HEK293 (cell line): Measurements from ENCODE around the gene LIME1.

Experiments
- CTCF ChIA-PET: fragments of 350-600 bp; formaldehyde crosslinking; extraction: SDS; loops from one replicate; lab custom pipeline; 2021; ENCODE audit warnings: antibody characterized with exemption; lab: Yijun Ruan, JAX
- POLR2A ChIA-PET: fragments of 300-600 bp; formaldehyde crosslinking; extraction: SDS; loops from one replicate; lab custom pipeline; 2020; ENCODE audit warnings: antibody characterized with exemption, inconsistent platforms; lab: Yijun Ruan, JAX
- H3K27ac ChIP-seq: fragments of 200-500 bp; sonication (Bioruptor generic); 2 replicates; pipeline ENCODE4 v1.5.1; 2014; ENCODE audit warnings: low read depth, low read length, control low read depth, inconsistent platforms; ENCODE audit errors: extremely low read depth
- H3K36me3 ChIP-seq, 2 experiments: fragments of 200-500 bp in 1 of 2; sonication (Bioruptor generic) in 1 of 2; 1 replicate in 1 of 2; 2 replicates in 1 of 2; pipeline ENCODE4 v1.5.1; 2014 to 2017; ENCODE audit warnings: inconsistent platforms in 2 of 2, low read length in 2 of 2; ENCODE audit not compliant: control insufficient read depth in 2 of 2, insufficient read depth in 1 of 2
- H3K4me1 ChIP-seq: fragments of 200-500 bp; sonication (Bioruptor generic); 2 replicates; pipeline ENCODE4 v1.5.1; 2014; ENCODE audit warnings: mild to moderate bottlenecking, low read length, inconsistent platforms; ENCODE audit not compliant: control insufficient read depth, insufficient read depth
- H3K4me3 ChIP-seq: 2 replicates; pipeline ENCODE4 v1.5.1; 2011; ENCODE audit warnings: low read depth, mild to moderate bottlenecking, control low read depth, low read length, moderate library complexity
- H3K9me3 ChIP-seq: fragments of 200-500 bp; sonication (Bioruptor generic); 2 replicates; pipeline ENCODE4 v1.5.1; 2014; ENCODE audit warnings: low read depth, low read length, inconsistent platforms; ENCODE audit not compliant: control insufficient read depth, insufficient read depth
- BCL11A ChIP-seq: fragments of 450-650 bp; formaldehyde crosslinking; IDR thresholded peaks from 2 replicates; pipeline ENCODE4 v1.5.1; 2016; ENCODE audit warnings: low read depth, missing biosample characterization, missing genetic modification characterization
- BCL11B ChIP-seq: fragments of 450-650 bp; formaldehyde crosslinking; IDR thresholded peaks from 2 replicates; pipeline ENCODE4 v1.5.1; 2016; ENCODE audit warnings: low read depth, missing biosample characterization, missing genetic modification characterization
- GLIS1 ChIP-seq: fragments of 450-650 bp; formaldehyde crosslinking; IDR thresholded peaks from 2 replicates; pipeline ENCODE4 v1.5.1; 2016; ENCODE audit warnings: missing biosample characterization, missing genetic modification characterization
- KLF8 ChIP-seq: fragments of 450-650 bp; formaldehyde crosslinking; IDR thresholded peaks from 2 replicates; pipeline ENCODE4 v1.5.1; 2016; ENCODE audit warnings: missing biosample characterization, missing genetic modification characterization
- MZF1 ChIP-seq: fragments of 450-650 bp; formaldehyde crosslinking; IDR thresholded peaks from 2 replicates; pipeline ENCODE4 v1.5.1; 2017; ENCODE audit warnings: missing biosample characterization, missing genetic modification characterization, borderline replicate concordance
- OVOL3 ChIP-seq: fragments of 450-650 bp; formaldehyde crosslinking; IDR thresholded peaks from 2 replicates; pipeline ENCODE4 v1.5.1; 2016; ENCODE audit warnings: missing biosample characterization, missing genetic modification characterization
- ZBTB7A ChIP-seq: fragments of 450-650 bp; formaldehyde crosslinking; IDR thresholded peaks from 2 replicates; pipeline ENCODE4 v1.5.1; 2016; ENCODE audit warnings: low read depth, missing biosample characterization, missing genetic modification characterization
- ZFP41 ChIP-seq: fragments of 450-650 bp; formaldehyde crosslinking; IDR thresholded peaks from 2 replicates; pipeline ENCODE4 v1.5.1; 2016; ENCODE audit warnings: missing biosample characterization, missing genetic modification characterization, borderline replicate concordance
- ZIC2 ChIP-seq: fragments of 450-650 bp; formaldehyde crosslinking; IDR thresholded peaks from 2 replicates; pipeline ENCODE4 v1.5.1; 2016; ENCODE audit warnings: missing biosample characterization, missing genetic modification characterization
- ZNF121 ChIP-seq: fragments of 450-650 bp; formaldehyde crosslinking; IDR thresholded peaks from 2 replicates; pipeline ENCODE4 v1.5.1; 2016; ENCODE audit warnings: missing biosample characterization, missing genetic modification characterization
- ZNF138 ChIP-seq: fragments of 450-650 bp; formaldehyde crosslinking; IDR thresholded peaks from 2 replicates; pipeline ENCODE4 v1.5.1; 2016; ENCODE audit warnings: missing biosample characterization, missing genetic modification characterization, borderline replicate concordance
- ZNF23 ChIP-seq: fragments of 450-650 bp; formaldehyde crosslinking; IDR thresholded peaks from 2 replicates; pipeline ENCODE4 v1.5.1; 2016; ENCODE audit warnings: missing biosample characterization, missing genetic modification characterization, borderline replicate concordance
- ZNF423 ChIP-seq: fragments of 450-650 bp; formaldehyde crosslinking; IDR thresholded peaks from 2 replicates; pipeline ENCODE4 v1.5.1; 2016; ENCODE audit warnings: missing biosample characterization, missing genetic modification characterization
- ZNF433 ChIP-seq: fragments of 450-650 bp; formaldehyde crosslinking; IDR thresholded peaks from 2 replicates; pipeline ENCODE4 v1.5.1; 2016; ENCODE audit warnings: missing biosample characterization, missing genetic modification characterization, low read depth
- ZNF621 ChIP-seq: fragments of 450-650 bp; formaldehyde crosslinking; IDR thresholded peaks from 2 replicates; pipeline ENCODE4 v1.5.1; 2017; ENCODE audit warnings: missing biosample characterization, missing genetic modification characterization
- ZNF624 ChIP-seq: fragments of 450-650 bp; formaldehyde crosslinking; IDR thresholded peaks from 2 replicates; pipeline ENCODE4 v1.5.1; 2017; ENCODE audit warnings: missing biosample characterization, missing genetic modification characterization
- ZNF785 ChIP-seq: fragments of 450-650 bp; formaldehyde crosslinking; IDR thresholded peaks from 2 replicates; pipeline ENCODE4 v1.5.1; 2016; ENCODE audit warnings: missing biosample characterization, missing genetic modification characterization
- ZNF843 ChIP-seq: fragments of 450-650 bp; formaldehyde crosslinking; IDR thresholded peaks from 2 replicates; pipeline ENCODE4 v1.5.1; 2016; ENCODE audit warnings: missing biosample characterization, missing genetic modification characterization
- TF ChIP-seq, protein P1 (sequence below): fragments of 450-650 bp; formaldehyde crosslinking; conservative IDR thresholded peaks from 2 replicates; pipeline ENCODE4 v1.5.1; 2016; ENCODE audit warnings: low read depth, missing biosample characterization, missing genetic modification characterization
- TF ChIP-seq, protein P2 (sequence below): fragments of 450-650 bp; formaldehyde crosslinking; IDR thresholded peaks from 2 replicates; pipeline ENCODE4 v1.5.1; 2016; ENCODE audit warnings: missing biosample characterization, missing genetic modification characterization
- TF ChIP-seq, protein P3 (sequence below): IDR thresholded peaks from 2 replicates; pipeline ENCODE4 v1.6.1; 2011; ENCODE audit warnings: mild to moderate bottlenecking, low read depth, low read length, borderline replicate concordance
- TF ChIP-seq, protein P4 (sequence below): fragments of 450-650 bp; formaldehyde crosslinking; IDR thresholded peaks from 2 replicates; pipeline ENCODE4 v1.5.1; 2017; ENCODE audit warnings: missing biosample characterization, mild to moderate bottlenecking, missing genetic modification characterization, moderate library complexity
- TF ChIP-seq, protein P5 (sequence below): fragments of 450-650 bp; formaldehyde crosslinking; IDR thresholded peaks from 2 replicates; pipeline ENCODE4 v1.5.1; 2016; ENCODE audit warnings: missing biosample characterization, missing genetic modification characterization

Gene LIME1

DNA sequence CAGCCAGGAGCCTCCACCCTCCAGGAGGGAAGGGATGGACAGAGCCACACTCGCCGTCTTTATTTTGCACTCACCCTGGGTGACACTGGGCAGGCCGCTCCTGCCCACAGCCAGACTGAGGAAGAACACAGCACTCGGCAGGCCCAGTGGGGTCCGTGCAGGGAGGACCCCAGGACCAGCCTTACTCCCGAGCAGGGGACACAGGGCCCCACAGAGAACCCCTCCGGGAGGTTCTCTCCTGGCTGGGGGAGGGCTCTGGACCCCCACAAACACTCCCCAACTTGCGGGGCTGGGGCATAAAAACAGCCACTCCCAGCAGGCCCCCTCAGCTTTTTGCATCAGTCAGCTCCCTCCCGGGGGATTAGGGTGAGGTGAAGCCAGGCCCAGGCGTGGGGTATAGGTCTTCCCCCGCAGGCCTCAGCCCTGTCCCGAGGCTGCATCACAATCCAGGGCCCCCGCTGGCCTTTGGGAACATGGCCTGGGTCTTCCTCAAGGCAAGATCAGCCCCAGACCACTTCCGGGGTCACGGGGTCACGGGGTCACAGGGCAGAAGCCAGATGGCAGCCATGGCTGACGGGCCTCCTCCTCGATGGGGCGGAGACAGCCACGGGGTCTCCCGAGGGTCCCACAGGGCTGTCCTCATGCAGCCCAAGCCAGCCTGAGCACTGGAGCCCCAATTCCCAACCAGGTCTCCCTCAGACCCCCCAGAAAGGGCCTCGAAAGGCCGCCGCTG, 36.8 kb upstream of the LIME1 start:
- Histone ChIP-seq H3K4me1 (no peaks in the 10 kb centered on the region), H3K27ac (no peak overlapping the region), H3K36me3 (peaks cover 0 to 32% of the 10 kb centered on the region in 2 experiments; a peak in 1 of 3 replicates), H3K9me3 (no peaks in the 10 kb centered on the region), H3K4me3 (no peak overlapping the region)
- CTCF ChIA-PET, result interaction anchor here (0.6 to 1.1 kb wide), 2 partner anchors 162 to 272 kb away, joined by 3 read pairs; no protein-coding TSS in a partner anchor
- POLR2A ChIA-PET, result interaction anchor here (1.8 to 2.3 kb wide), 2 partner anchors 9 to 17 kb away, joined by 8 to 9 read pairs; partner anchors contain the start of genes ARFRP1 and ZGPAT
- TF ChIP-seq, protein P1, sequence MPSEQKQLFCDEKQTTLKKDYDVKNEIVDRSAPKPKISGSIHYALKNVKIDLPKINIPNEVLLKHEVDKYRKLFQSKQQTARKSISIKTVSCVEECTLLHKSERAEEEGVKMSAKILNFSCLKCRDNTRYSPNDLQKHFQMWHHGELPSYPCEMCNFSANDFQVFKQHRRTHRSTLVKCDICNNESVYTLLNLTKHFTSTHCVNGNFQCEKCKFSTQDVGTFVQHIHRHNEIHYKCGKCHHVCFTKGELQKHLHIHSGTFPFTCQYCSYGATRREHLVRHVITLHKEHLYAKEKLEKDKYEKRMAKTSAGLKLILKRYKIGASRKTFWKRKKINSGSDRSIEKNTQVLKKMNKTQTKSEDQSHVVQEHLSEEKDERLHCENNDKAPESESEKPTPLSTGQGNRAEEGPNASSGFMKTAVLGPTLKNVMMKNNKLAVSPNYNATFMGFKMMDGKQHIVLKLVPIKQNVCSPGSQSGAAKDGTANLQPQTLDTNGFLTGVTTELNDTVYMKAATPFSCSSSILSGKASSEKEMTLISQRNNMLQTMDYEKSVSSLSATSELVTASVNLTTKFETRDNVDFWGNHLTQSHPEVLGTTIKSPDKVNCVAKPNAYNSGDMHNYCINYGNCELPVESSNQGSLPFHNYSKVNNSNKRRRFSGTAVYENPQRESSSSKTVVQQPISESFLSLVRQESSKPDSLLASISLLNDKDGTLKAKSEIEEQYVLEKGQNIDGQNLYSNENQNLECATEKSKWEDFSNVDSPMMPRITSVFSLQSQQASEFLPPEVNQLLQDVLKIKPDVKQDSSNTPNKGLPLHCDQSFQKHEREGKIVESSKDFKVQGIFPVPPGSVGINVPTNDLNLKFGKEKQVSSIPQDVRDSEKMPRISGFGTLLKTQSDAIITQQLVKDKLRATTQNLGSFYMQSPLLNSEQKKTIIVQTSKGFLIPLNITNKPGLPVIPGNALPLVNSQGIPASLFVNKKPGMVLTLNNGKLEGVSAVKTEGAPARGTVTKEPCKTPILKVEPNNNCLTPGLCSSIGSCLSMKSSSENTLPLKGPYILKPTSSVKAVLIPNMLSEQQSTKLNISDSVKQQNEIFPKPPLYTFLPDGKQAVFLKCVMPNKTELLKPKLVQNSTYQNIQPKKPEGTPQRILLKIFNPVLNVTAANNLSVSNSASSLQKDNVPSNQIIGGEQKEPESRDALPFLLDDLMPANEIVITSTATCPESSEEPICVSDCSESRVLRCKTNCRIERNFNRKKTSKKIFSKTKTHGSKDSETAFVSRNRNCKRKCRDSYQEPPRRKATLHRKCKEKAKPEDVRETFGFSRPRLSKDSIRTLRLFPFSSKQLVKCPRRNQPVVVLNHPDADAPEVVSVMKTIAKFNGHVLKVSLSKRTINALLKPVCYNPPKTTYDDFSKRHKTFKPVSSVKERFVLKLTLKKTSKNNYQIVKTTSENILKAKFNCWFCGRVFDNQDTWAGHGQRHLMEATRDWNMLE, result no peak
- TF ChIP-seq MZF1, result no peak
- TF ChIP-seq ZNF621 (tag by site-specific recombination), result no peak
- TF ChIP-seq, protein P2, sequence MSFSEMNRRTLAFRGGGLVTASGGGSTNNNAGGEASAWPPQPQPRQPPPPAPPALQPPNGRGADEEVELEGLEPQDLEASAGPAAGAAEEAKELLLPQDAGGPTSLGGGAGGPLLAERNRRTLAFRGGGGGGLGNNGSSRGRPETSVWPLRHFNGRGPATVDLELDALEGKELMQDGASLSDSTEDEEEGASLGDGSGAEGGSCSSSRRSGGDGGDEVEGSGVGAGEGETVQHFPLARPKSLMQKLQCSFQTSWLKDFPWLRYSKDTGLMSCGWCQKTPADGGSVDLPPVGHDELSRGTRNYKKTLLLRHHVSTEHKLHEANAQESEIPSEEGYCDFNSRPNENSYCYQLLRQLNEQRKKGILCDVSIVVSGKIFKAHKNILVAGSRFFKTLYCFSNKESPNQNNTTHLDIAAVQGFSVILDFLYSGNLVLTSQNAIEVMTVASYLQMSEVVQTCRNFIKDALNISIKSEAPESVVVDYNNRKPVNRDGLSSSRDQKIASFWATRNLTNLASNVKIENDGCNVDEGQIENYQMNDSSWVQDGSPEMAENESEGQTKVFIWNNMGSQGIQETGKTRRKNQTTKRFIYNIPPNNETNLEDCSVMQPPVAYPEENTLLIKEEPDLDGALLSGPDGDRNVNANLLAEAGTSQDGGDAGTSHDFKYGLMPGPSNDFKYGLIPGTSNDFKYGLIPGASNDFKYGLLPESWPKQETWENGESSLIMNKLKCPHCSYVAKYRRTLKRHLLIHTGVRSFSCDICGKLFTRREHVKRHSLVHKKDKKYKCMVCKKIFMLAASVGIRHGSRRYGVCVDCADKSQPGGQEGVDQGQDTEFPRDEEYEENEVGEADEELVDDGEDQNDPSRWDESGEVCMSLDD (tag by site-specific recombination), result no peak
- no peak for TF ChIP-seq ZNF433
- peak; percentile 18; the same call in 1 of the 2 replicates for TF ChIP-seq ZIC2 (tag by site-specific recombination)
- no peak for TF ChIP-seq ZNF121 (tag by site-specific recombination)
- TF ChIP-seq BCL11B (tag by site-specific recombination), result peak; percentile 79; the same call in 1 of the 2 replicates
- no peak for TF ChIP-seq ZNF423
- no peak for TF ChIP-seq ZNF843 (tag by site-specific recombination)
- TF ChIP-seq ZBTB7A, result 0 out of 2 replicates have a peak, but pooled peaks have one; percentile 32
- TF ChIP-seq OVOL3, result no peak
- no peak for TF ChIP-seq ZNF785 (tag by site-specific recombination)
- TF ChIP-seq, protein P3, sequence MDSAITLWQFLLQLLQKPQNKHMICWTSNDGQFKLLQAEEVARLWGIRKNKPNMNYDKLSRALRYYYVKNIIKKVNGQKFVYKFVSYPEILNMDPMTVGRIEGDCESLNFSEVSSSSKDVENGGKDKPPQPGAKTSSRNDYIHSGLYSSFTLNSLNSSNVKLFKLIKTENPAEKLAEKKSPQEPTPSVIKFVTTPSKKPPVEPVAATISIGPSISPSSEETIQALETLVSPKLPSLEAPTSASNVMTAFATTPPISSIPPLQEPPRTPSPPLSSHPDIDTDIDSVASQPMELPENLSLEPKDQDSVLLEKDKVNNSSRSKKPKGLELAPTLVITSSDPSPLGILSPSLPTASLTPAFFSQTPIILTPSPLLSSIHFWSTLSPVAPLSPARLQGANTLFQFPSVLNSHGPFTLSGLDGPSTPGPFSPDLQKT, result no peak
- TF ChIP-seq KLF8 (tag by site-specific recombination), result no peak
- TF ChIP-seq GLIS1 (tag by site-specific recombination), result peak; percentile 49
- peak; percentile 74; the same call in 1 of the 2 replicates for TF ChIP-seq BCL11A
- TF ChIP-seq, protein P4, sequence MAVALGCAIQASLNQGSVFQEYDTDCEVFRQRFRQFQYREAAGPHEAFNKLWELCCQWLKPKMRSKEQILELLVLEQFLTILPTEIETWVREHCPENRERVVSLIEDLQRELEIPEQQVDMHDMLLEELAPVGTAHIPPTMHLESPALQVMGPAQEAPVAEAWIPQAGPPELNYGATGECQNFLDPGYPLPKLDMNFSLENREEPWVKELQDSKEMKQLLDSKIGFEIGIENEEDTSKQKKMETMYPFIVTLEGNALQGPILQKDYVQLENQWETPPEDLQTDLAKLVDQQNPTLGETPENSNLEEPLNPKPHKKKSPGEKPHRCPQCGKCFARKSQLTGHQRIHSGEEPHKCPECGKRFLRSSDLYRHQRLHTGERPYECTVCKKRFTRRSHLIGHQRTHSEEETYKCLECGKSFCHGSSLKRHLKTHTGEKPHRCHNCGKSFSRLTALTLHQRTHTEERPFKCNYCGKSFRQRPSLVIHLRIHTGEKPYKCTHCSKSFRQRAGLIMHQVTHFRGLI, result no peak
- TF ChIP-seq ZFP41 (tag by site-specific recombination), result no peak
- no peak for TF ChIP-seq ZNF138 (tag by site-specific recombination)
- TF ChIP-seq, protein P5, sequence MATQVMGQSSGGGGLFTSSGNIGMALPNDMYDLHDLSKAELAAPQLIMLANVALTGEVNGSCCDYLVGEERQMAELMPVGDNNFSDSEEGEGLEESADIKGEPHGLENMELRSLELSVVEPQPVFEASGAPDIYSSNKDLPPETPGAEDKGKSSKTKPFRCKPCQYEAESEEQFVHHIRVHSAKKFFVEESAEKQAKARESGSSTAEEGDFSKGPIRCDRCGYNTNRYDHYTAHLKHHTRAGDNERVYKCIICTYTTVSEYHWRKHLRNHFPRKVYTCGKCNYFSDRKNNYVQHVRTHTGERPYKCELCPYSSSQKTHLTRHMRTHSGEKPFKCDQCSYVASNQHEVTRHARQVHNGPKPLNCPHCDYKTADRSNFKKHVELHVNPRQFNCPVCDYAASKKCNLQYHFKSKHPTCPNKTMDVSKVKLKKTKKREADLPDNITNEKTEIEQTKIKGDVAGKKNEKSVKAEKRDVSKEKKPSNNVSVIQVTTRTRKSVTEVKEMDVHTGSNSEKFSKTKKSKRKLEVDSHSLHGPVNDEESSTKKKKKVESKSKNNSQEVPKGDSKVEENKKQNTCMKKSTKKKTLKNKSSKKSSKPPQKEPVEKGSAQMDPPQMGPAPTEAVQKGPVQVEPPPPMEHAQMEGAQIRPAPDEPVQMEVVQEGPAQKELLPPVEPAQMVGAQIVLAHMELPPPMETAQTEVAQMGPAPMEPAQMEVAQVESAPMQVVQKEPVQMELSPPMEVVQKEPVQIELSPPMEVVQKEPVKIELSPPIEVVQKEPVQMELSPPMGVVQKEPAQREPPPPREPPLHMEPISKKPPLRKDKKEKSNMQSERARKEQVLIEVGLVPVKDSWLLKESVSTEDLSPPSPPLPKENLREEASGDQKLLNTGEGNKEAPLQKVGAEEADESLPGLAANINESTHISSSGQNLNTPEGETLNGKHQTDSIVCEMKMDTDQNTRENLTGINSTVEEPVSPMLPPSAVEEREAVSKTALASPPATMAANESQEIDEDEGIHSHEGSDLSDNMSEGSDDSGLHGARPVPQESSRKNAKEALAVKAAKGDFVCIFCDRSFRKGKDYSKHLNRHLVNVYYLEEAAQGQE, result no peak
- TF ChIP-seq ZNF23 (tag by site-specific recombination), result no peak
- TF ChIP-seq ZNF624 (tag by site-specific recombination), result no peak
